A673 (cell line): ENCODE results near the gene ADARB2. TPM values are rescaled to one million over a fixed set of nuclear protein-coding genes. Genes with fewer than 3 reads are reported as not detected.

Source experiments
- BruUV-seq: library from RNA; stranded (reverse); fragments of 400-500 nt; replicated peaks from 2 replicates; lab custom pipeline; 2021; lab: Mats Ljungman, UMichigan
- CTCF ChIA-PET: fragments of 300-600 bp; sonication (Branson Sonifier 250); formaldehyde crosslinking; loops from one replicate; lab custom pipeline; 2022; ENCODE audit warnings: antibody characterized with exemption; lab: Charles Lee
- POLR2A ChIA-PET: fragments of 300-600 bp; sonication (Branson Sonifier 250); formaldehyde crosslinking; loops from one replicate; lab custom pipeline; 2022; ENCODE audit warnings: antibody characterized with exemption; ENCODE audit not compliant: low non-redundant PET; lab: Charles Lee
- DNase-seq: peaks from one replicate; pipeline ENCODE4 v3.0.0-alpha.2; 2015; ENCODE audit warnings: low spot score
- H3K27ac ChIP-seq: fragments of 200-600 bp; sonication (generic); 2 replicates; pipeline ENCODE4 v1.5.1; 2016; ENCODE audit warnings: mixed run types, low read depth, mild to moderate bottlenecking, mixed read lengths, antibody characterized with exemption, low read length; ENCODE audit not compliant: poor library complexity, severe bottlenecking
- H3K27me3 ChIP-seq: fragments of 200-600 bp; sonication (generic); replicated peaks from 2 replicates; pipeline ENCODE4 v1.6.1; 2017; ENCODE audit warnings: mixed run types, low read depth, mild to moderate bottlenecking, mixed read lengths, antibody characterized with exemption, low read length; ENCODE audit not compliant: insufficient read depth, poor library complexity
- H3K36me3 ChIP-seq: fragments of 200-600 bp; sonication (generic); 2 replicates; pipeline ENCODE4 v1.6.1; 2016; ENCODE audit warnings: mixed run types, mild to moderate bottlenecking, mixed read lengths, antibody characterized with exemption, low read length; ENCODE audit not compliant: insufficient read depth, poor library complexity, severe bottlenecking
- H3K4me1 ChIP-seq: fragments of 200-600 bp; sonication (generic); 2 replicates; pipeline ENCODE4 v1.6.1; 2017; ENCODE audit warnings: mixed run types, mild to moderate bottlenecking, mixed read lengths, antibody characterized with exemption, low read length; ENCODE audit not compliant: insufficient read depth, poor library complexity, severe bottlenecking
- H3K4me3 ChIP-seq: fragments of 200-600 bp; sonication (generic); 2 replicates; pipeline ENCODE4 v1.5.1; 2016; ENCODE audit warnings: low read depth, mixed run types, mild to moderate bottlenecking, mixed read lengths, low read length; ENCODE audit not compliant: poor library complexity, severe bottlenecking
- H3K9me3 ChIP-seq: fragments of 200-600 bp; sonication (generic); 2 replicates; pipeline ENCODE4 v1.6.1; 2016; ENCODE audit warnings: mixed run types, low read depth, mild to moderate bottlenecking, mixed read lengths, antibody characterized with exemption, low read length; ENCODE audit not compliant: poor library complexity, severe bottlenecking
- EZH2 ChIP-seq: fragments of 200-600 bp; sonication (generic); IDR thresholded peaks from 2 replicates; pipeline ENCODE4 v1.6.1; 2017; ENCODE audit warnings: borderline replicate concordance, low read depth, mild to moderate bottlenecking, mixed read lengths, antibody characterized with exemption, low read length; ENCODE audit not compliant: poor library complexity, severe bottlenecking
- intact Hi-C: fragments of 100-400 bp; cut with micrococcal nuclease; formaldehyde crosslinking; loops from one replicate; pipeline ENCODE4 v1.10.0; 2022; ENCODE audit not compliant: unreplicated experiment
- total RNA-seq: library from RNA; stranded (reverse); gene quantifications from 2 replicates; pipeline ENCODE4 v1.2.3, GENCODE V29; 2021
- TF ChIP-seq, protein P1 (sequence below): fragments of 300-800, 200-600 bp; sonication (generic); conservative IDR thresholded peaks from 2 replicates; pipeline ENCODE4 v1.5.1; 2017; ENCODE audit warnings: low read depth, mild to moderate bottlenecking, antibody characterized with exemption, low read length, moderate library complexity, mixed read lengths

Gene ADARB2
- total RNA-seq, 1 experiment from 2014 or later, result not detected

- no peak for DNase-seq
- Histone ChIP-seq H3K27me3 (peaks cover 63% of the 10 kb centered on the region), H3K36me3 (no peaks in the 10 kb centered on the region), H3K27ac (no peak overlapping the region), H3K9me3 (no peaks in the 10 kb centered on the region), H3K4me1 (no peaks in the 10 kb centered on the region), H3K4me3 (no peak overlapping the region)
- intact Hi-C loops, result no loop called here
- ChIA-PET CTCF (no interaction called here), POLR2A (no interaction called here)
- no peak for TF ChIP-seq EZH2
- TF ChIP-seq, protein P1, sequence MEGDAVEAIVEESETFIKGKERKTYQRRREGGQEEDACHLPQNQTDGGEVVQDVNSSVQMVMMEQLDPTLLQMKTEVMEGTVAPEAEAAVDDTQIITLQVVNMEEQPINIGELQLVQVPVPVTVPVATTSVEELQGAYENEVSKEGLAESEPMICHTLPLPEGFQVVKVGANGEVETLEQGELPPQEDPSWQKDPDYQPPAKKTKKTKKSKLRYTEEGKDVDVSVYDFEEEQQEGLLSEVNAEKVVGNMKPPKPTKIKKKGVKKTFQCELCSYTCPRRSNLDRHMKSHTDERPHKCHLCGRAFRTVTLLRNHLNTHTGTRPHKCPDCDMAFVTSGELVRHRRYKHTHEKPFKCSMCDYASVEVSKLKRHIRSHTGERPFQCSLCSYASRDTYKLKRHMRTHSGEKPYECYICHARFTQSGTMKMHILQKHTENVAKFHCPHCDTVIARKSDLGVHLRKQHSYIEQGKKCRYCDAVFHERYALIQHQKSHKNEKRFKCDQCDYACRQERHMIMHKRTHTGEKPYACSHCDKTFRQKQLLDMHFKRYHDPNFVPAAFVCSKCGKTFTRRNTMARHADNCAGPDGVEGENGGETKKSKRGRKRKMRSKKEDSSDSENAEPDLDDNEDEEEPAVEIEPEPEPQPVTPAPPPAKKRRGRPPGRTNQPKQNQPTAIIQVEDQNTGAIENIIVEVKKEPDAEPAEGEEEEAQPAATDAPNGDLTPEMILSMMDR, result no peak
- no TSS peak for BruUV-seq
Observed at GRCh38 chr10:1579671-1580070, 157.7 kb downstream of the ADARB2 start.

- Histone ChIP-seq H3K4me3 (no peak overlapping the region), H3K4me1 (no peaks in the 10 kb centered on the region), H3K27ac (no peak overlapping the region), H3K9me3 (no peaks in the 10 kb centered on the region), H3K36me3 (no peaks in the 10 kb centered on the region), H3K27me3 (peaks cover 64% of the 10 kb centered on the region)
- ChIA-PET CTCF (no interaction called here), POLR2A (no interaction called here)
- intact Hi-C loops, result no loop called here
- TF ChIP-seq, protein P1, result no peak
- no peak for TF ChIP-seq EZH2
- no TSS peak for BruUV-seq
- DNase-seq, result no peak
Observed at GRCh38 chr10:1579141-1579491, 158.2 kb downstream of the ADARB2 start.

DNA sequence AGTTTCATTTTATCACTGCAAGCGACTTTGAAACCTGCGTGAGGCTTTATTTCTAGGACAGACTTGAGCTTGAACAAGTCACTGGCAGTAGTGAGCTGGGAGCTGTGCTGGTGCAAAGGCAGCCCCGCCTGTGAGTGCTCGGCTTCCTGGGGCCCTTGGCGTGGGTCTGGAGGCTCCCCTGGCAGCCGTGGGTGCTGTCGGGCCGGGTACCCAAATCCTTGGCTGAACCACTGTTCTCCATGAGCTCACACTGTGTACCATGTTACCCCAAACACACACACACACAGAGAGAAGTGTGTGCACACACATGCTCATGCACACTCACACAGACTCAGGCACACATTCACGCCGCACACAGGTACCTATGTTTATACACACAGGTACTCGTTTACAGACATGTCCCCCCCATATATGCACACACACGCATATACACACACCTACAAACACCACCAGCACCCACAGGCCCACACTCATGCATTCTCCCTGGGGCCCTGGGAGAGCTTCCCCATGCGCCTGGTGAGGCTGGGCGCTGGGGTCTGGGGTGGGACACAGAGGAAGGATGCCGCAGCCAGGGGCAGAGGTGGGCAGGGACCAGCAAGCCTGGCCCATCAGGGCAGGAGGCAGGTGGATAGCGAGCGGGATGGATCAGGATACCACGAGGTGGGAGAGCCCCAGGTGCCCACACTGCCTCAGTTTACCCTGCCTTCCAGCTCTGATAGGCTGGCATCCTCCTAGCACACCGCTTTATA, 158.8 kb downstream of the ADARB2 start:
- ChIA-PET POLR2A (no interaction called here), CTCF (no interaction called here)
- intact Hi-C loops, result no loop called here
- Histone ChIP-seq H3K4me1 (no peaks in the 10 kb centered on the region), H3K27ac (no peak overlapping the region), H3K9me3 (no peaks in the 10 kb centered on the region), H3K36me3 (no peaks in the 10 kb centered on the region), H3K4me3 (no peak overlapping the region), H3K27me3 (peaks cover 64% of the 10 kb centered on the region)
- no TSS peak for BruUV-seq
- no peak for DNase-seq
- no peak for TF ChIP-seq EZH2
- TF ChIP-seq, protein P1, result no peak
